Psoas muscle (tissue), 8 donors: ENCODE measurements around the gene ADCY5. TPM values are rescaled to one million over a fixed set of nuclear protein-coding genes. Genes with fewer than 3 reads are reported as not detected.

Experiments used
- ATAC-seq, 4 donors: fragments of 200-7000 bp; cut with Tn5 transposase; one replicate each; pipeline ENCODE4 v1.9.1; 2020; ENCODE audit warnings: moderate library complexity in 3 of 4, mild to moderate bottlenecking in 2 of 4
- DNase-seq, 2 donors: peaks; one replicate each; pipeline ENCODE4 v3.0.0-alpha.2; 2020
- H3K27ac ChIP-seq: fragments of 200-600 bp; one replicate; pipeline ENCODE4 v1.8.0; 2022
- H3K27me3 ChIP-seq, 3 donors: fragments of 200-600 bp in 1 of 3; one replicate each; pipeline versions ENCODE4 v1.6.1 to v1.8.0; 2013 to 2022; ENCODE audit warnings: low read length in 2 of 3, mild to moderate bottlenecking in 2 of 3, moderate library complexity in 1 of 3; ENCODE audit not compliant: insufficient read depth in 3 of 3
- H3K36me3 ChIP-seq, 2 donors: fragments of 200-600 bp in 1 of 2; one replicate each; pipeline versions ENCODE4 v1.6.1 to v1.8.0; 2013 to 2022; ENCODE audit warnings: low read depth in 1 of 2, mild to moderate bottlenecking in 1 of 2, moderate library complexity in 1 of 2; ENCODE audit not compliant: insufficient read depth in 1 of 2
- H3K4me1 ChIP-seq: fragments of 200-600 bp; one replicate; pipeline ENCODE4 v1.8.0; 2022
- H3K4me3 ChIP-seq: fragments of 200-600 bp; one replicate; pipeline ENCODE4 v1.8.0; 2022; ENCODE audit warnings: mild to moderate bottlenecking
- H3K9me3 ChIP-seq: fragments of 200-600 bp; one replicate; pipeline ENCODE4 v1.8.0; 2022
- WGBS, 3 donors: extraction: QIAGEN DNeasy Blood & Tissue Kit; methylation state at CpG; one replicate each; pipeline versions ENCODE4 v1.1.6 to v1.1.7; 2013; 5-methylcytosine and 5-hydroxymethylcytosine counted together
- intact Hi-C, 2 donors: fragments of 100-400 bp; cut with DNase I; formaldehyde crosslinking; loops; one replicate each; pipeline versions ENCODE4 v1.11.0 to v1.14.2; 2022
- polyA plus RNA-seq, 3 donors: library from polyadenylated mRNA; stranded (reverse); fragments of 200-250 nt; gene quantifications; one replicate each; pipeline ENCODE4 v1.2.3, GENCODE V29; 2013
- total RNA-seq, 4 donors: library from RNA; stranded (reverse); fragmentation: NEBNext Ultra II Directional in 2 of 4; extraction: Animal tissue kit (Norgen Biotek cat#: 25700) in 2 of 4; gene quantifications; one replicate each; pipeline versions ENCODE4 v1.2.1 to v1.2.4, GENCODE V29; 2021 to 2023
- TF ChIP-seq, protein P1 (sequence below): fragments of 200-600 bp; IDR thresholded peaks from one replicate; pipeline ENCODE4 v1.8.0; 2022; ENCODE audit warnings: antibody characterized with exemption
- donor health status: healthy with polysubstance abuse.
- donor health status: DM: no; HTN: no; CAD: no; lungs with moderate emphysema.
- donor health status: Bipolar disorder and iron deficiency.
- donor health status: healthy.
- donor health status: DM: yes; HTN: yes; CAD: no.
- donor health status: DM: no; HTN: no; CAD: no.
- donor health status: DM: no; HTN: no; CAD: no.
- donor health status: DM: yes; HTN: yes; CAD: no.

The ADCY5 gene
- total and polyA plus RNA-seq, 7 donors, result 1.0 to 4.4 (median 1.6) TPM

DNA sequence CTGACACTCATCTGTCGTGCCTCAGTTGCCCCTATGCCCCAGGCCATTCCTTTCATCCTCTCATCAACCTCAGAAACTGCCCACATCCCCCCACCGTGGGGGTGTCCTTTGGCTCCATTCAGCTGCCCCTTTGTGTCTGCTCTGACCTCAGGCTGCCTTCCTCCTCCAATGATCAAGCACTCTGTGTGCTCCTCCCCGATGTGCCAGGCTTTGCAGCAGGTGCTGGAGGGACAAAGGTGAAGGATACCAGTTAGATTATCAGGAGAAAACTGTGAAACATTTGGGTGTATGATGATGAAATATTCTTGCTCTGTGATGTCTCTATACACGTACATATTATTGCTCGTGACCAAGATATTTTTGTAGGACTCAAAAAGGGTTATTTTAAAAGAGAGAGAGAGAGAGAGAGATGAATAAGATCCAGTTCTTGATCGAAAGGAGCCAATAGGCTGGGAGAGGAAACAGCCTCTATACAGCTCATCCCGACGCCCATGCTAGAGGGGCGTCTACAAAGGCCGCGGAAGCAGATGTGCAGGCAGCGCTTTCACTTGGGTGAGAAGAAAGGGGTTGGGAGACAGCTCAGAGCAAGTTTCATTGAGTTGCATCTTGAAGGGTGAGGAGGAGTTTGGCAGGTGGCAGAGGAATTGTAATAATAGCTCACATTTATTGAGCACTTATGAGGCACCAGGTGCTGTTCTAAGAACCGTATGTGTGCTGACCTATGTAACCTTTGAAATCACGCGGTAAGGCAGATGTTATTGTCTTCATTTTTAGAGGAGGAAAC is 28.3 kb upstream of the ADCY5 start:
- Histone ChIP-seq H3K4me3 (no peak overlapping the region), H3K36me3 (no peaks in the 10 kb centered on the region), H3K4me1 (no peaks in the 10 kb centered on the region), H3K27ac (no peak overlapping the region), H3K27me3 (peaks cover 0 to 8% (median 0%) of the 10 kb centered on the region in 3 donors), H3K9me3 (no peaks in the 10 kb centered on the region)
- no peak for DNase-seq
- 64 to 74% (median 69%) methylated on average over 15 of the region's 15 CpGs for WGBS, 3 donors
- intact Hi-C loops, result no loop called here
- TF ChIP-seq, protein P1, sequence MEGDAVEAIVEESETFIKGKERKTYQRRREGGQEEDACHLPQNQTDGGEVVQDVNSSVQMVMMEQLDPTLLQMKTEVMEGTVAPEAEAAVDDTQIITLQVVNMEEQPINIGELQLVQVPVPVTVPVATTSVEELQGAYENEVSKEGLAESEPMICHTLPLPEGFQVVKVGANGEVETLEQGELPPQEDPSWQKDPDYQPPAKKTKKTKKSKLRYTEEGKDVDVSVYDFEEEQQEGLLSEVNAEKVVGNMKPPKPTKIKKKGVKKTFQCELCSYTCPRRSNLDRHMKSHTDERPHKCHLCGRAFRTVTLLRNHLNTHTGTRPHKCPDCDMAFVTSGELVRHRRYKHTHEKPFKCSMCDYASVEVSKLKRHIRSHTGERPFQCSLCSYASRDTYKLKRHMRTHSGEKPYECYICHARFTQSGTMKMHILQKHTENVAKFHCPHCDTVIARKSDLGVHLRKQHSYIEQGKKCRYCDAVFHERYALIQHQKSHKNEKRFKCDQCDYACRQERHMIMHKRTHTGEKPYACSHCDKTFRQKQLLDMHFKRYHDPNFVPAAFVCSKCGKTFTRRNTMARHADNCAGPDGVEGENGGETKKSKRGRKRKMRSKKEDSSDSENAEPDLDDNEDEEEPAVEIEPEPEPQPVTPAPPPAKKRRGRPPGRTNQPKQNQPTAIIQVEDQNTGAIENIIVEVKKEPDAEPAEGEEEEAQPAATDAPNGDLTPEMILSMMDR, result no peak
- ATAC-seq, result no peak

DNA sequence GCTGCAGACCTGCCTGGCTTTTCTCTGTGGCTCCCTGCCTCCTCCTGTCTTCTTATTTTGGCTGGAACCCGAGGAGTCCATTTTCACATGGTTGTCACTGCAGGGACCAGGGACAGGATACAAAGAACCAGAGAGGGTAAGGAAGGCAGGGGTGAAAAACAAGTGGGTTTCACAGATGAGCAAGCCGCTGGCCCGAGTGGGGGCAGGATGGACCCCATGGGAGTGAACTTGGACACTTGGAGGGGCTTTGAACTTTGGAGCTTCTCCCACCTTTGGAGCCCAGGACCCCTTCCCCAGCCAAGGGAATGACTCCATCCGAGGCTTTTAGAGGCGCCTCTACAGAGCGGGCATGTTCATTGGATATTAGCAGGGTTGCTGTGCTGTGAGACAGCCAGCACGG is 26.9 kb upstream of the ADCY5 start:
- H3K4me1 ChIP-seq, result no peaks in the 10 kb centered on the region
- TF ChIP-seq, protein P1, result no peak
- WGBS, 3 donors, result 75 to 83% (median 80%) methylated on average over 7 of the region's 7 CpGs

DNA sequence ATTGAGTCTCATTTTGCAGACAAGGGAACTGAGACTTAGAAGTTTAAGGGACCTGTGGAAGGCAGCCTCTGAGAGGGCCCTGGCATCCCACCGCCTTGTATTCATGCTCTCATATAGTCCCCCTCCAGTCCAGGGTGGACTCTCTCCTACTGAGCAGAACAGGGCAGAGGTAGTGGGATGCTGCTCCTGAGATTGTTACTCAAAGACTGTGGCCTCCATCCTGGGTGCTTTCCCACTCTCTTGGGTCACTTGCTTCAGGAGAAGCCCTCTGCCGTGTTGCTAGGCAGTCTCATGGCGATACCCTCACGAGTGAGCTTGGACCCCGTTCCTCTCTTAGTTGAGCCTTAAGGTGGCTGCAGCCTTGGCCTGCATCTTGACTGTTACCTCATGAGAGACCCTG is 22.2 kb upstream of the ADCY5 start:
- WGBS, 3 donors, result 83 to 94% (median 91%) methylated on average over 5 of the region's 5 CpGs
- H3K36me3 ChIP-seq, result no peaks in the 10 kb centered on the region
- H3K4me1 ChIP-seq, result no peaks in the 10 kb centered on the region
- H3K9me3 ChIP-seq, result no peaks in the 10 kb centered on the region
- no peaks in the 10 kb centered on the region for H3K27me3 ChIP-seq
- DNase-seq, result no peak
- intact Hi-C loops, result no loop called here
- ATAC-seq, result no peak
- TF ChIP-seq, protein P1, result no peak
- H3K27ac ChIP-seq, result no peak overlapping the region
- H3K4me3 ChIP-seq, result no peak overlapping the region

More for the DNA sequence above, 26.9 kb upstream of the ADCY5 start:
- Histone ChIP-seq H3K9me3 (no peaks in the 10 kb centered on the region), H3K4me3 (no peak overlapping the region), H3K27me3 (peaks cover 0 to 8% (median 0%) of the 10 kb centered on the region in 3 donors), H3K36me3 (no peaks in the 10 kb centered on the region), H3K27ac (no peak overlapping the region)
- intact Hi-C loops, result no loop called here
- ATAC-seq (no peak), DNase-seq (no peak)

DNA sequence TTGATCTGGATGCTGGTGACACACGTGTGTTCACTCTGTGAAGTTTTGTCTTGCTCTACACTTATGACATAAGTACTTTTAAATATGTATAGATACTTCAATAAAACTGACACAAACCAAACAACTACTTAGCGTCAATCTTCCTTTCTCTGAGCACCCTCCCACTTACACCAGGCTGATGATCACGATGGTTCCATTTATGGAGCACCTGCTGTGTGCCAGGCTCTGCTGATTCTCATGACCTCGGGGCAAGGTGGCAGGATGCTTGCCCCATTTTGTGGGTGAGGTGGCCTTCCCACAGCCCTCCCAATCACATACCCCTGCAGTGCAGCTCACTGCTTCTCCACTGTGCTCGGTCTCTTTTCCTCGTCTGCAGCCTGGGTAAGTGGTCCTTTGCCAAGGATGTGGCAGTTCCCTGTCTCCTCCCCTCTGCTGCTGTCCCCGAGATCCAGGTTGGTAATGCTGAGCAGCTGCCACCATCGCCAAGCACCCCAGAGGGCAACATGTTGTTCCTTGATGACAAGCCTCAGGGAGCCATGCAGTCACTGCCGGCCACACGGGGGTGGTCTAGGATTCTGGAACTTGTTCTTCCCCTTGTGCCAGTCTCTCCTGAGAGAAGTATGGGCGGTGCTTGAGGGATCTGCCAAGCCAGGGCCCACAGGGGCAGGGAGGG is 20.6 kb upstream of the ADCY5 start:
- Histone ChIP-seq H3K9me3 (no peaks in the 10 kb centered on the region), H3K36me3 (no peaks in the 10 kb centered on the region), H3K27ac (no peak overlapping the region), H3K27me3 (no peaks in the 10 kb centered on the region), H3K4me1 (no peaks in the 10 kb centered on the region), H3K4me3 (no peak overlapping the region)
- TF ChIP-seq, protein P1, result no peak
- 74 to 78% (median 76%) methylated on average over 11 of the region's 11 CpGs for WGBS, 3 donors
- DNase-seq, result no peak
- intact Hi-C loops, result no loop called here
- no peak for ATAC-seq
